Neural progenitor cell (in vitro differentiated cells): ENCODE results near the gene TLCD1. TPM values are rescaled to one million over a fixed set of nuclear protein-coding genes. Genes with fewer than 3 reads are reported as not detected.
A peak's percentile ranks its signal among the peaks of the same experiment; 100 is the strongest.

ENCODE experiments used
- DNase-seq: peaks from one replicate; pipeline ENCODE4 v3.0.0-alpha.2; 2016; ENCODE audit warnings: low spot score
- H2AFZ ChIP-seq: fragments of 200-600 bp; sonication (generic); replicated peaks from 2 replicates; pipeline ENCODE4 v1.6.1; 2016; ENCODE audit warnings: antibody characterized with exemption
- H3F3A ChIP-seq: fragments of 200-600 bp; sonication (generic); 2 replicates; pipeline ENCODE4 v1.6.1; 2016; ENCODE audit warnings: antibody characterized with exemption, low read depth
- H3K27ac ChIP-seq: fragments of 200-600 bp; sonication (generic); 2 replicates; pipeline ENCODE4 v1.5.1; 2016; ENCODE audit warnings: mild to moderate bottlenecking
- H3K27me3 ChIP-seq: fragments of 200-600 bp; sonication (generic); 2 replicates; pipeline ENCODE4 v1.6.1; 2016; ENCODE audit warnings: mild to moderate bottlenecking, moderate library complexity
- H3K36me3 ChIP-seq: fragments of 200-600 bp; sonication (generic); 2 replicates; pipeline ENCODE4 v1.5.1; 2016
- H3K4me1 ChIP-seq: fragments of 200-600 bp; sonication (generic); 2 replicates; pipeline ENCODE4 v1.6.1; 2016; ENCODE audit warnings: mixed run types
- H3K4me2 ChIP-seq: fragments of 200-600 bp; sonication (generic); 2 replicates; pipeline ENCODE4 v1.6.1; 2016
- H3K4me3 ChIP-seq: fragments of 200-600 bp; sonication (generic); 2 replicates; pipeline ENCODE4 v1.5.1; 2016
- H3K79me2 ChIP-seq: fragments of 200-600 bp; sonication (generic); 2 replicates; pipeline ENCODE4 v1.6.1; 2016; ENCODE audit warnings: low read depth
- H3K9ac ChIP-seq: fragments of 200-600 bp; sonication (generic); 2 replicates; pipeline ENCODE4 v1.6.1; 2016
- H3K9me3 ChIP-seq: fragments of 200-600 bp; sonication (generic); 2 replicates; pipeline ENCODE4 v1.5.1; 2016; ENCODE audit warnings: low read depth
- H4K20me1 ChIP-seq: fragments of 200-600 bp; sonication (generic); 2 replicates; pipeline ENCODE4 v1.6.1; 2016; ENCODE audit warnings: low read depth
- H3K27ac Mint-ChIP-seq: 3 replicates; pipeline ENCODE4 v1.8.0; 2021; ENCODE audit warnings: mixed read lengths
- H3K27me3 Mint-ChIP-seq: 2 replicates; pipeline ENCODE4 v1.8.0; 2022; ENCODE audit warnings: low read depth, mild to moderate bottlenecking, inconsistent platforms, moderate library complexity, mixed read lengths; ENCODE audit not compliant: insufficient read depth
- H3K36me3 Mint-ChIP-seq: 3 replicates; pipeline ENCODE4 v1.8.0; 2021; ENCODE audit warnings: mixed read lengths
- H3K4me1 Mint-ChIP-seq: 3 replicates; pipeline ENCODE4 v1.8.0; 2021; ENCODE audit warnings: mixed read lengths
- H3K4me3 Mint-ChIP-seq: 3 replicates; pipeline ENCODE4 v1.8.0; 2021; ENCODE audit warnings: mild to moderate bottlenecking, moderate library complexity, mixed read lengths
- H3K9me3 Mint-ChIP-seq: 3 replicates; pipeline ENCODE4 v1.8.0; 2020; ENCODE audit warnings: mixed read lengths
- EZH2 ChIP-seq: fragments of 200-600 bp; sonication (generic); IDR thresholded peaks from 2 replicates; pipeline ENCODE4 v1.6.1; 2017; ENCODE audit warnings: antibody characterized with exemption, mild to moderate bottlenecking, moderate library complexity
- EZH2phosphoT487 ChIP-seq: fragments of 200-600 bp; sonication (generic); IDR thresholded peaks from 2 replicates; pipeline ENCODE4 v1.6.1; 2017; ENCODE audit warnings: antibody characterized with exemption
- total RNA-seq: library from RNA; depleted of rRNA; stranded (reverse); fragments of >200 nt; gene quantifications from 2 replicates; pipeline ENCODE4 v1.2.3, GENCODE V29; 2015; ENCODE audit warnings: low replicate concordance
- TF ChIP-seq, protein P1 (sequence below): fragments of 200-600 bp; sonication (generic); IDR thresholded peaks from 2 replicates; pipeline ENCODE4 v1.5.1; 2017; ENCODE audit warnings: antibody characterized with exemption, mild to moderate bottlenecking

TLCD1 gene
- total RNA-seq, 1 donor from 2014 or later = 13.4 TPM

DNA sequence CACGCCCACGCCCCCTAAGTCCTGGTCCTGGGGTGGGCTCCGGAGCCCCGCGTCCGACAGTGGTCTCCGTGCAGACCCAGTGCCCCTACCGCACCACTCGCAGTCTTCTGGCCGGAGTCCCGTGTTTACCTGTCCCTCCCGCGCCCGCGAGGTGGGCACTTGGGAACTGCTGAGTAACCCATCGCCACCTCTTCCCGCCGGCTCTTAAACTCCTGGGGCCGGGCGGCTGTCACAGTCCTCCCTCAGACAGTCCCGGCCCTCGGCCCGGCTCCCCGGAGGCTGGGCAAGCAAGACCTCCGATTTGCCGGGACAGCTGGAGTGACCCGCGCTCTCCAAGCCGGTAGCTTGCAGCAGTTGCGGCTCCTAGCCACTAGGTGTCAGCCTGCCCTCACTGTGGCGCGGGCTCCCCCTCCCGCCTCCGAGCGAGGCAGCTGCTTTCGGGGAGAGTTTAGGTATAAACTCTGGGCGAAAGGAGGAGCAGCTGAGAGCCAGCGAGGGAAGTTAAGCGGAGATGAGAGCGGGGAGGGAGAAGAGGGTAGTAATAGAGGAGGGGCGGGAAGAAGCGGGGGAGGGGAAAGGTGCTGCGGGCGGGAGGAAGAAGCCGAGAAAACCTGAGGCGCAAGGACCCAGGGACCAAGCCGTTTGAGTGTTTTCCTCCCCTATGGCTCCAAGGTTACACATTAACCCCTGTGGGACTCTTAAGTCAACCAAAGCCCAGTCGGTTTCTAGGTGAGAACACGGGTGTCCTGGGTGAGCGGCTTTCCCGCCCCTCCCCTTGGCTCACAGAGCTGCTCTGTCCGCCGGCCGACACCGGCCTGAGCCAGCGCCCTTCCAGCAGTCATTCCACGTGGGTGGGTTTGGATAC, 826 bp upstream of the TLCD1 start:
- H2AFZ ChIP-seq = peak overlapping the region; percentile 28
- Mint-ChIP-seq H3K27me3 (no peaks in the 10 kb centered on the region), H3K27ac (no peak overlapping the region), H3K9me3 (no peaks in the 10 kb centered on the region), H3K4me1 (peaks cover 39% of the 10 kb centered on the region), H3K36me3 (peaks cover 9% of the 10 kb centered on the region), H3K4me3 (peak overlapping the region; percentile 96)
- peak overlapping the region; percentile 77 for H3K27ac ChIP-seq
- peak; percentile 98 for DNase-seq
- H3K4me1 ChIP-seq = peaks cover 25% of the 10 kb centered on the region
- peaks cover 66% of the 10 kb centered on the region for H3F3A ChIP-seq
- H3K36me3 ChIP-seq = no peaks in the 10 kb centered on the region
- no peaks in the 10 kb centered on the region for H3K27me3 ChIP-seq
- H3K9ac ChIP-seq = no peak overlapping the region
- H3K9me3 ChIP-seq = no peaks in the 10 kb centered on the region
- H3K79me2 ChIP-seq = peaks cover 32% of the 10 kb centered on the region
- peak overlapping the region; percentile 69 for H3K4me3 ChIP-seq
- peak overlapping the region; percentile 85 for H3K4me2 ChIP-seq
- H4K20me1 ChIP-seq = peaks cover 38% of the 10 kb centered on the region
- TF ChIP-seq, protein P1, sequence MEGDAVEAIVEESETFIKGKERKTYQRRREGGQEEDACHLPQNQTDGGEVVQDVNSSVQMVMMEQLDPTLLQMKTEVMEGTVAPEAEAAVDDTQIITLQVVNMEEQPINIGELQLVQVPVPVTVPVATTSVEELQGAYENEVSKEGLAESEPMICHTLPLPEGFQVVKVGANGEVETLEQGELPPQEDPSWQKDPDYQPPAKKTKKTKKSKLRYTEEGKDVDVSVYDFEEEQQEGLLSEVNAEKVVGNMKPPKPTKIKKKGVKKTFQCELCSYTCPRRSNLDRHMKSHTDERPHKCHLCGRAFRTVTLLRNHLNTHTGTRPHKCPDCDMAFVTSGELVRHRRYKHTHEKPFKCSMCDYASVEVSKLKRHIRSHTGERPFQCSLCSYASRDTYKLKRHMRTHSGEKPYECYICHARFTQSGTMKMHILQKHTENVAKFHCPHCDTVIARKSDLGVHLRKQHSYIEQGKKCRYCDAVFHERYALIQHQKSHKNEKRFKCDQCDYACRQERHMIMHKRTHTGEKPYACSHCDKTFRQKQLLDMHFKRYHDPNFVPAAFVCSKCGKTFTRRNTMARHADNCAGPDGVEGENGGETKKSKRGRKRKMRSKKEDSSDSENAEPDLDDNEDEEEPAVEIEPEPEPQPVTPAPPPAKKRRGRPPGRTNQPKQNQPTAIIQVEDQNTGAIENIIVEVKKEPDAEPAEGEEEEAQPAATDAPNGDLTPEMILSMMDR = peak; percentile 99
- TF ChIP-seq EZH2 (no peak), EZH2phosphoT487 (no peak)

DNA sequence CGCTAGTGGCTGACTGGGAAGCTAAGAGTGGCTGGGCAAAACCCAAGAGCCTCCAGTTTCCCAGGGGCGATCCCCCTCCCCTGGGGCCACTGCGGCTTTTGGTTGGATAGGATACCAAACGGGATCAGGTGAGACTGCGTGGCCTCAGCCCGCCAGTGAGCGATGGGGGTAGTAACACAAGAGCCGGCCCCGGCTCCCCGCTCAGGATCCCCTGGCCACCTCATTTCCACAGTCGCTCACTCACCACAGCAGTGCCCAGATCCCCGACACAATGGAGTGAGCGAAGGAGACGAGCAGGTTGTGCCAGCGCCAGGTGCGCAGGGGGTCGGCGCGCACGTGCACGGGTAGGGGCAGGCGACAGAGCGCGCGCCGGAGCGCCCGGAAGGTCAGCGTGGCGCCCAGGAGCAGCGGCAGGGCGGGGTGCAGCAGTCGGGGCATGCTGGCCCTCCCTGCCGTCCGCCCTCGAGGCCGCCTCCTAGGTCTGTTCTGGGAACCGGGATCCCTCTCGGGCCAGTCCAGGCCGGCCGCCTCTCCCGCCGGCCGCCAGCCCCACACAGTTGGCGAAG, 290 bp downstream of the TLCD1 start:
- Histone ChIP-seq H3K9me3 (no peaks in the 10 kb centered on the region), H4K20me1 (peaks cover 49% of the 10 kb centered on the region), H3K4me1 (peaks cover 36% of the 10 kb centered on the region), H2AFZ (no peak overlapping the region), H3K79me2 (peaks cover 43% of the 10 kb centered on the region), H3K27ac (peak overlapping the region; percentile 89), H3K4me3 (peak overlapping the region; percentile 69), H3K9ac (peak overlapping the region; percentile 56), H3K4me2 (peak overlapping the region; percentile 85), H3K36me3 (peaks cover 7% of the 10 kb centered on the region), H3K27me3 (no peaks in the 10 kb centered on the region), H3F3A (peaks cover 77% of the 10 kb centered on the region)
- no peaks in the 10 kb centered on the region for H3K27me3 Mint-ChIP-seq
- peak; percentile 93 for DNase-seq
- peaks cover 49% of the 10 kb centered on the region for H3K4me1 Mint-ChIP-seq
- no peaks in the 10 kb centered on the region for H3K9me3 Mint-ChIP-seq
- TF ChIP-seq, protein P1 = no peak
- no peak for TF ChIP-seq EZH2
- no peak for TF ChIP-seq EZH2phosphoT487
- H3K27ac Mint-ChIP-seq = peak overlapping the region; percentile 63
- H3K4me3 Mint-ChIP-seq = peak overlapping the region; percentile 90
- peaks cover 16% of the 10 kb centered on the region for H3K36me3 Mint-ChIP-seq

DNA sequence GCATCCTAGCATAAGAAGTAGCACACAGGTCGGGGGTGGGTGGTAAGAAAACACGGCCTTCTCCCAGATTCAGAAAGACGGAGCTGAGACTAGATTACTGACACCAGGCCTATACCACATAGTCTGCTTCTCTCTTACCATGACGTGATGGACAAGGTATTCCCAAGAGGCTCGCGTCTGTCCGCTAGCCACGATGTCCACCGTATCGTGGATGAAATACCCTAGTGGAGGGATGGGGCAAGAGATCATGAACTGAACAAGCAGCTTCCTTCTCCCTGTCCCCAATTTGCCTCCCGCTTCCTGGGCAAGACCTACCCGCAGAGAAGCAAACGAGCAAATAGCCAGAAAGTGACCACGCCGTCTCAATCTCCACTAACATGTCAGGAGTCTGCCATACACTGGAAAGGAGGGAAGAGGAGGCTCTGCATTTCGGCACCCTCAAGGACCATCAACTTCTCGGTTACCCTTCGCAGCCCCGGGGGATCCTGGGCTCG, 820 bp downstream of the TLCD1 start:
- DNase-seq = no peak
- Histone ChIP-seq H3K4me1 (peaks cover 36% of the 10 kb centered on the region), H3K79me2 (peaks cover 48% of the 10 kb centered on the region), H3K27ac (peak overlapping the region; percentile 89), H3F3A (peaks cover 83% of the 10 kb centered on the region), H3K9ac (peak overlapping the region; percentile 56), H3K4me2 (peak overlapping the region; percentile 85), H4K20me1 (peaks cover 55% of the 10 kb centered on the region), H3K36me3 (peaks cover 7% of the 10 kb centered on the region), H3K27me3 (no peaks in the 10 kb centered on the region), H2AFZ (no peak overlapping the region), H3K9me3 (no peaks in the 10 kb centered on the region), H3K4me3 (peak overlapping the region; percentile 69)
- H3K4me3 Mint-ChIP-seq = peak overlapping the region; percentile 90
- no peaks in the 10 kb centered on the region for H3K9me3 Mint-ChIP-seq
- peaks cover 22% of the 10 kb centered on the region for H3K36me3 Mint-ChIP-seq
- TF ChIP-seq EZH2phosphoT487 = no peak
- TF ChIP-seq, protein P1 = peak; percentile 10
- H3K27ac Mint-ChIP-seq = peak overlapping the region; percentile 73
- peaks cover 54% of the 10 kb centered on the region for H3K4me1 Mint-ChIP-seq
- H3K27me3 Mint-ChIP-seq = no peaks in the 10 kb centered on the region
